ENCODE data around the gene PPM1H.

GRCh38 chr12:62908674-62909073 is 26.3 kb downstream of the PPM1H start:
- TF ChIP-seq CTCF (IDR thresholded peaks at IDR 0.05; ENCODE audit: low read depth, low read length, missing input control) (no peak), MAX (IDR thresholded peaks at IDR 0.05) (no peak), JUND (IDR thresholded peaks at IDR 0.05) (no peak), REST (IDR thresholded peaks at IDR 0.05) (no peak), YY1 (IDR thresholded peaks at IDR 0.05) (no peak), TAF1 (conservative IDR thresholded peaks at IDR 0.05) (no peak), EGR1 (IDR thresholded peaks at IDR 0.05; ENCODE audit: low read depth in 2 of 2) (no peak), RXRA (IDR thresholded peaks at IDR 0.05) (no peak)

Data from liver (tissue), 3 donors.